GM12878 (cell line): ENCODE results near the gene TBXAS1. TPM values are rescaled to one million over a fixed set of nuclear protein-coding genes. Genes with fewer than 3 reads are reported as not detected.

Source experiments
- ATAC-seq: fragments of 200-7000 bp; cut with Tn5 transposase; 3 replicates; pipeline ENCODE4 v1.9.1; 2020; ENCODE audit warnings: mild to moderate bottlenecking, moderate library complexity
- BruUV-seq: library from RNA; stranded (reverse); fragments of 400-500 nt; replicated peaks from 2 replicates; lab custom pipeline; 2021; lab: Mats Ljungman, UMichigan
- CTCF ChIA-PET: fragments of 300-600 bp; sonication (Branson Sonifier 250); formaldehyde crosslinking; extraction: SDS; loops from one replicate; lab custom pipeline; 2021; ENCODE audit warnings: inconsistent platforms; lab: Yijun Ruan, JAX
- POLR2A ChIA-PET: fragments of 350-600 bp; formaldehyde crosslinking; extraction: SDS; loops from one replicate; lab custom pipeline; 2021; ENCODE audit warnings: inconsistent platforms; lab: Charles Lee
- RAD21 ChIA-PET: fragments of 300-600 bp; sonication (Branson Sonifier 250); formaldehyde crosslinking; loops from one replicate; lab custom pipeline; 2023; ENCODE audit warnings: antibody characterized with exemption; ENCODE audit not compliant: unreplicated experiment; lab: Charles Lee
- SMC1A ChIA-PET: fragments of 300-600 bp; sonication (Branson Sonifier 250); formaldehyde crosslinking; loops from one replicate; lab custom pipeline; 2023; ENCODE audit not compliant: unreplicated experiment, uncharacterized antibody; lab: Charles Lee
- DNase-seq: peaks from one replicate; pipeline ENCODE4 v3.0.0-alpha.2; 2011; ENCODE audit warnings: low read depth, low spot score
- FAIRE-seq: peaks from 3 replicates; lab custom pipeline; 2011; peaks lifted over from hg19 to GRCh38; lab: Jason Lieb, UNC
- H2AFZ ChIP-seq: 2 replicates; pipeline ENCODE4 v1.6.0; 2011; ENCODE audit warnings: low read depth, low read length, control low read depth; ENCODE audit not compliant: control insufficient read depth
- H3K27ac ChIP-seq: 2 replicates; pipeline ENCODE4 v1.5.1; 2011; ENCODE audit warnings: control low read depth; ENCODE audit not compliant: control insufficient read depth, insufficient read depth
- H3K27me3 ChIP-seq, 2 experiments: replicated peaks in 1 of 2; 2 replicates each; pipeline versions ENCODE4 v1.6.0 to v1.6.1; 2011; ENCODE audit warnings: low read length in 1 of 2; ENCODE audit not compliant: control insufficient read depth in 2 of 2, insufficient read depth in 2 of 2
- H3K36me3 ChIP-seq, 2 experiments: 2 replicates each; pipeline ENCODE4 v1.5.1; 2011; ENCODE audit warnings: low read length in 1 of 2; ENCODE audit not compliant: control insufficient read depth in 2 of 2, insufficient read depth in 2 of 2
- H3K4me1 ChIP-seq: 2 replicates; pipeline ENCODE4 v1.6.1; 2011; ENCODE audit warnings: mild to moderate bottlenecking, low read length, moderate library complexity, mixed read lengths; ENCODE audit not compliant: control insufficient read depth, insufficient read depth
- H3K4me2 ChIP-seq: 2 replicates; pipeline ENCODE4 v1.6.0; 2011; ENCODE audit warnings: control low read depth; ENCODE audit not compliant: control insufficient read depth, insufficient read depth
- H3K4me3 ChIP-seq: fragments of 200-600 bp; sonication (generic); 2 replicates; pipeline ENCODE4 v1.5.1; 2016
- H3K79me2 ChIP-seq: 2 replicates; pipeline ENCODE4 v1.6.0; 2011; ENCODE audit warnings: low read length; ENCODE audit not compliant: control insufficient read depth, insufficient read depth
- H3K9ac ChIP-seq: 2 replicates; pipeline ENCODE4 v1.8.0; 2011; ENCODE audit warnings: low read length, control low read depth, mixed read lengths; ENCODE audit not compliant: control insufficient read depth, insufficient read depth
- H3K9me3 ChIP-seq: replicated peaks from 3 replicates; pipeline ENCODE4 v1.5.1; 2011; ENCODE audit warnings: mild to moderate bottlenecking, low read length; ENCODE audit not compliant: control insufficient read depth, insufficient read depth
- H4K20me1 ChIP-seq: 2 replicates; pipeline ENCODE4 v1.6.0; 2011; ENCODE audit not compliant: control insufficient read depth, insufficient read depth
- BCLAF1 ChIP-seq: fragments of 450-650 bp; IDR thresholded peaks from 2 replicates; pipeline ENCODE4 v1.6.1; 2017; ENCODE audit warnings: antibody characterized with exemption, mild to moderate bottlenecking, moderate library complexity
- ESRRA ChIP-seq: IDR thresholded peaks from 2 replicates; pipeline ENCODE4 v1.6.1; 2012; ENCODE audit warnings: mild to moderate bottlenecking, low read length, improper control_type of control experiment
- ETV6 ChIP-seq, 2 experiments: fragments of 450-650 bp in 1 of 2; IDR thresholded peaks in 1 of 2; conservative IDR thresholded peaks in 1 of 2; 2 replicates each; pipeline ENCODE4 v1.6.1; 2014; ENCODE audit warnings: antibody characterized with exemption in 1 of 2, borderline replicate concordance in 1 of 2, low read depth in 1 of 2, mild to moderate bottlenecking in 1 of 2, moderate library complexity in 1 of 2
- RAD21 ChIP-seq: IDR thresholded peaks from 2 replicates; pipeline ENCODE4 v1.6.1; 2011; ENCODE audit warnings: mild to moderate bottlenecking, low read depth, low read length, moderate library complexity; ENCODE audit not compliant: insufficient read depth
- RBBP5 ChIP-seq: fragments of 200-600 bp; sonication (generic); conservative IDR thresholded peaks from 2 replicates; pipeline ENCODE4 v1.6.1; 2016
- RUNX3 ChIP-seq: IDR thresholded peaks from 2 replicates; pipeline ENCODE4 v1.6.1; 2012; ENCODE audit warnings: low read length, inconsistent platforms
- STAT3 ChIP-seq: IDR thresholded peaks from 2 replicates; pipeline ENCODE4 v1.6.1; 2011; ENCODE audit warnings: low read depth, low read length, improper control_type of control experiment
- TCF3 ChIP-seq: IDR thresholded peaks from 2 replicates; pipeline ENCODE4 v1.6.1; 2012; ENCODE audit warnings: low read depth, mild to moderate bottlenecking, low read length, borderline replicate concordance; ENCODE audit not compliant: insufficient read depth
- TCF7 ChIP-seq: IDR thresholded peaks from 2 replicates; pipeline ENCODE4 v1.6.1; 2014; ENCODE audit warnings: antibody characterized with exemption, borderline replicate concordance
- ZNF24 ChIP-seq: fragments of 450-650 bp; IDR thresholded peaks from 2 replicates; pipeline ENCODE4 v1.6.1; 2017; ENCODE audit warnings: antibody characterized with exemption, mild to moderate bottlenecking
- WGBS: methylation state at CpG from one replicate; pipeline ENCODE4 v1.1.6; 2016; ENCODE audit warnings: low lambda C conversion rate; ENCODE audit not compliant: insufficient replicate concordance, insufficient coverage; ENCODE audit errors: missing lambda C conversion rate; 5-methylcytosine and 5-hydroxymethylcytosine counted together
- in situ Hi-C: fragments of 300-500 bp; cut with MboI; formaldehyde crosslinking; loops from 9 replicates; pipeline ENCODE4 v1.14.3; 2018; ENCODE audit warnings: mixed read lengths
- intact Hi-C: fragments of 100-400 bp; cut with micrococcal nuclease; formaldehyde crosslinking; loops from one replicate; pipeline ENCODE4 v1.14.2; 2022; ENCODE audit not compliant: unreplicated experiment
- polyA plus RNA-seq, 11 experiments: library from polyadenylated mRNA; depleted of rRNA in 4 of 11; unstranded in 6 of 11; stranded (reverse) in 5 of 11; fragments of >200 nt; fragmentation: Nextera tagmentation in 4 of 11; fragmentation: Illumina TruSeq in 1 of 11; extraction: Ambion mirVana in 4 of 11; extraction: Trizol in 1 of 11; gene quantifications; 1 replicate in 1 of 11; 2 replicates in 10 of 11; pipeline versions ENCODE4 v1.2.1 to v1.2.3, GENCODE V29; 2011 to 2016; ENCODE audit warnings: inconsistent platforms in 2 of 11, missing spikeins in 2 of 11, low read depth in 1 of 11
- total RNA-seq, 4 experiments: library from RNA; depleted of rRNA in 3 of 4; stranded (reverse); fragments of >200 nt in 3 of 4; fragmentation: Illumina TruSeq in 1 of 4; extraction: Trizol in 1 of 4; gene quantifications; 2 replicates each; pipeline versions ENCODE4 v1.2.1 to v1.2.3, GENCODE V29; 2013 to 2021

TBXAS1 gene
- total and polyA plus RNA-seq, 10 of the 15 experiments (the other 5 are each of a cell fraction or from before 2014, with no cell fraction given): 1.5 to 32.7 (median 16.3) TPM

- no TSS peak for BruUV-seq
- H3K27me3 ChIP-seq: no peaks in the 10 kb centered on the region; a peak in 1 of 4 replicates
- no peaks in the 10 kb centered on the region for H4K20me1 ChIP-seq
- no peak for FAIRE-seq
- H3K27ac ChIP-seq: no peak overlapping the region
- DNase-seq: no peak
- intact Hi-C loops (loop anchor here (1.0 kb wide), 1 partner anchor 298 kb away; no protein-coding TSS in a partner anchor), in situ Hi-C loops (no loop called here)
- no peak overlapping the region for H3K9ac ChIP-seq
- ChIA-PET SMC1A (interaction anchor here (1.0 to 10.9 kb wide), 3 partner anchors 360 to 442 kb away, joined by 3 to 121 read pairs (median 8); no protein-coding TSS in a partner anchor), RAD21 (interaction anchor here (1.1 to 10.0 kb wide), 3 partner anchors 360 to 507 kb away, joined by 4 to 135 read pairs (median 13); no protein-coding TSS in a partner anchor), CTCF (interaction anchor here (0.5 to 10.2 kb wide), 10 partner anchors 11 to 572 kb away, joined by 3 to 225 read pairs (median 4); no protein-coding TSS in a partner anchor), POLR2A (no interaction called here)
- 86% methylated on average over 10 of the region's 10 CpGs for WGBS
- no peaks in the 10 kb centered on the region for H3K79me2 ChIP-seq
- H3K36me3 ChIP-seq: no peaks in the 10 kb centered on the region
- no peaks in the 10 kb centered on the region for H3K4me1 ChIP-seq
- TF ChIP-seq ZNF24 (no peak), TCF3 (no peak), ETV6 (conservative IDR thresholded peaks at IDR 0.05 in 1 of 2, IDR thresholded peaks at IDR 0.05 in 1 of 2; ENCODE audit: borderline replicate concordance in 1 of 2, low read depth in 1 of 2) (no peak), BCLAF1 (no peak), ESRRA (no peak), STAT3 (no peak), TCF7 (no peak), RAD21 (no peak), RUNX3 (no peak), RBBP5 (no peak)
- no peak for ATAC-seq
- no peak overlapping the region for H3K4me3 ChIP-seq
- H3K4me2 ChIP-seq: no peak overlapping the region
- no peaks in the 10 kb centered on the region for H3K9me3 ChIP-seq
- H2AFZ ChIP-seq: no peak overlapping the region
These were observed 177.5 kb downstream of the TBXAS1 start for GRCh38 chr7:140006600-140006999.
